GM12872 (cell line): ENCODE measurements around the gene ROM1.

Experiments
- CTCF ChIP-seq: IDR thresholded peaks from 3 replicates; pipeline ENCODE4 v1.5.1; 2011; ENCODE audit warnings: low read depth, mild to moderate bottlenecking, low read length, moderate library complexity; ENCODE audit not compliant: insufficient read depth

The ROM1 gene

GRCh38 chr11:62612366-62613290, at the start of gene ROM1, which contains the start of gene EML3:
TSS of gene ROM1 (plus strand) at chr11:62613257. CDS start at chr11:62613282, 25 bp downstream.
TSS of gene EML3 (minus strand) at chr11:62612775. CDS start at chr11:62612457, 318 bp downstream.
- peak; percentile 88 for TF ChIP-seq CTCF

- no peak for TF ChIP-seq CTCF
Observed at GRCh38 chr11:62565100-62565802, 47.8 kb upstream of the ROM1 start.

GRCh38 chr11:62566247-62566646, 46.8 kb upstream of the ROM1 start:
- TF ChIP-seq CTCF, result no peak

GRCh38 chr11:62567018-62567633, 45.9 kb upstream of the ROM1 start:
- no peak for TF ChIP-seq CTCF

- TF ChIP-seq CTCF, result no peak
Observed at GRCh38 chr11:62569611-62570010, 43.4 kb upstream of the ROM1 start.

GRCh38 chr11:62572431-62572830, 40.6 kb upstream of the ROM1 start:
- TF ChIP-seq CTCF, result no peak
